ENCODE data around the gene SFXN1.
"Not testable (repeated sequence)": the region's sequence is repeated elsewhere in the genome, so short reads cannot be mapped to it uniquely, and the experiment has no call there.

Gene SFXN1

DNA sequence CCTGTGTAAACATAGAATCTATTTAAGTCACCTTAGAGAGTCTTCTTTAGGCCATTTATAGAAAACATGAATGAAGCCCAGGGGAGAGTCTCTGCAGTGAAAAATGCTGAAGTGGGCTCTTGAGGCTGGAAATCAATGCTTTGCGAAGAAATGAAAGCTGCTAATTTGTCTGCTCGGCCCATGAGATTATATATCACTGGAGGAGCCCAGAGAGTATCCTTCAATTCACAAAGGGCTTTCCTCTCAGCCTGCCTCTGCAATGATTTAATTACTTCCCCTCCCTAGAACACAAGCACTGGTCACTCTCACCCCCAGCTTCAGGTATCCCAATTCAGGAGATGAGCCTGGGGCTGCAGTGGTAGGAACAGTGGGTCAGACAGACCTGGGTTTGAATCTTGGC, 26.2 kb upstream of the SFXN1 start:
- Histone ChIP-seq H3K36me3 (ENCODE audit: control insufficient read depth, low read depth, low read length) (no peaks in the 10 kb centered on the region), H3K27me3 (ENCODE audit: control insufficient read depth, insufficient read depth, low read length) (peaks cover 13% of the 10 kb centered on the region)

DNA sequence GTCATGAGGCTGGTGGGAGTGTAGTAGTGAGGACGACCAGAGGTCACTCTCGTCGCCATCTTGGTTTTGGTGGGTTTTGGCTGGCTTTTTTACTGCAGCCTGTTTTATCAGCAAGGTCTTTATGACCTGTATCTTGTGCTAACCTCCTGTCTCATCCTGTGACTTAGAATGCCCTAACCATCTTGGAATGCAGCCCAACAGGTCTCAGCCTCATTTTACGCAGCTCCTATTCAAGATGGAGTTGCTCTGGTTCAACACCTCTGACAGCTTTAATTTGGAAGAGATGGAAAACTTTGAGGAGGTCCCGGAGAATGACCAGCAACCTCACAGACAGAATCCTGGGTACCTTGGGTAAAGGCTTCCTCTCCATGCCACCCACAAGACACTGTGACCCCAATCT, 24.0 kb upstream of the SFXN1 start:
- H3K4me1 ChIP-seq (ENCODE audit: control insufficient read depth, low read depth, low read length); H3K27ac ChIP-seq (ENCODE audit: low read length); H3K9me3 ChIP-seq (ENCODE audit: control insufficient read depth, low read depth, low read length); H3K36me3 ChIP-seq (ENCODE audit: control insufficient read depth, low read depth, low read length); H3K4me3 ChIP-seq (ENCODE audit: low read length); H3K9ac ChIP-seq (ENCODE audit: low read length); H3K27me3 ChIP-seq (ENCODE audit: control insufficient read depth, insufficient read depth, low read length): not testable (repeated sequence)

More for the DNA sequence above, 26.2 kb upstream of the SFXN1 start:
- Histone ChIP-seq H3K4me3 (ENCODE audit: low read length) (no peak overlapping the region), H3K9me3 (ENCODE audit: control insufficient read depth, low read depth, low read length) (no peaks in the 10 kb centered on the region), H3K27ac (ENCODE audit: low read length) (no peak overlapping the region), H3K4me1 (ENCODE audit: control insufficient read depth, low read depth, low read length) (peaks cover 14% of the 10 kb centered on the region), H3K9ac (ENCODE audit: low read length) (no peak overlapping the region)

DNA sequence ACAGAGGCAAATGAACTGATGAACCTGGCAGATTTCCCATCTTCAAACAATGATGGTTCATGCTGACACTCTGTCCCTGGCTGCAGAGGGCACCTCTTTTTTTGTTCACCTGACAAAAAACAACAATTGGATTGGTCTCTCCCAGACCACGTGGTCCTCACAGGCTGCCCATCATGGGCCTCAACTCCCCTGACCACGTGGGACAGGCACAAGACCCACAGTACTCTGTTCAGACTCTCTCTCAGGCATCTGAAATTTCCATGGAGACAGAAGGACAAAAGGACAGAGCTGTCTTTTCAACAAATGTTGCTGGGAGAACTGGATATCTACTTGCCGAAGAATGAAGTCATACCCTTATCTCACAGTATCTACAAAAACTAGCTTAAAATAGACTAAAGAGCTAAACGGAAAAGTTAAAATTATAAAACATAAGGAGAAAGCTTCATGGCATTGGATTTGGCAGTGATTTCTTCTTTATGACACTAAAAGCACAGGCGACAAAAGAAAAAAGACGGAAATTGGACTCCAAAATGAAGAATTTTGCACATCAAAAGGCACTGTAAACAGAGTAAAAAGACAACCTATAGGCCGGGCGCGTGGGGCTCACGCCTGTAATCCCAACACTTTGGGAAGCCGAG, 22.1 kb upstream of the SFXN1 start:
- Histone ChIP-seq H3K4me1 (ENCODE audit: control insufficient read depth, low read depth, low read length) (no peaks in the 10 kb centered on the region), H3K27me3 (ENCODE audit: control insufficient read depth, insufficient read depth, low read length) (no peaks in the 10 kb centered on the region), H3K4me3 (ENCODE audit: low read length) (no peak overlapping the region)

DNA sequence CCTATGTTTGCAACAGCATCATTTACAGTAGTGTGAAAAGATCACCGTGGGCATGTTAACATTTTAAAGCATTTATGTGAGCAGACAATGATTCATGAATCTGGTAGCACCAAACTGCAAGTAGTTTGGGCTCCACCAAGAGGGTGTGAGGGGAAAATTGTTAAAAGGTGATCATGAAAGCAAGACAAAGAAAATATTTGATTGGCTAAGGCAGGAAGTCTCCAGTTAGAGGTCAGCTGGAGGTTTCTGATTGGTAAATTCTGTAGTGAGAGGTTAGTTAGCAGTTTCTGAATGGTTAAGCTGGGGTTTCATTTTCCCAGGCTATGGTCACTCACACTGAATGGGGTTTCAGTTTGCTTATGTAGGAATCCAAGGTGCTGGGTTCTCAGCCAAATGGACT, 20.9 kb upstream of the SFXN1 start:
- no peaks in the 10 kb centered on the region for H3K9me3 ChIP-seq (ENCODE audit: control insufficient read depth, low read depth, low read length)
- H3K27me3 ChIP-seq (ENCODE audit: control insufficient read depth, insufficient read depth, low read length), result no peaks in the 10 kb centered on the region
- no peak overlapping the region for H3K4me3 ChIP-seq (ENCODE audit: low read length)
- H3K36me3 ChIP-seq (ENCODE audit: control insufficient read depth, low read depth, low read length), result no peaks in the 10 kb centered on the region
- no peak overlapping the region for H3K9ac ChIP-seq (ENCODE audit: low read length)
- no peaks in the 10 kb centered on the region for H3K4me1 ChIP-seq (ENCODE audit: control insufficient read depth, low read depth, low read length)
- no peak overlapping the region for H3K27ac ChIP-seq (ENCODE audit: low read length)

More for the DNA sequence above, 22.1 kb upstream of the SFXN1 start:
- Histone ChIP-seq H3K9ac (ENCODE audit: low read length) (no peak overlapping the region), H3K27ac (ENCODE audit: low read length) (no peak overlapping the region), H3K36me3 (ENCODE audit: control insufficient read depth, low read depth, low read length) (no peaks in the 10 kb centered on the region), H3K9me3 (ENCODE audit: control insufficient read depth, low read depth, low read length) (no peaks in the 10 kb centered on the region)

DNA sequence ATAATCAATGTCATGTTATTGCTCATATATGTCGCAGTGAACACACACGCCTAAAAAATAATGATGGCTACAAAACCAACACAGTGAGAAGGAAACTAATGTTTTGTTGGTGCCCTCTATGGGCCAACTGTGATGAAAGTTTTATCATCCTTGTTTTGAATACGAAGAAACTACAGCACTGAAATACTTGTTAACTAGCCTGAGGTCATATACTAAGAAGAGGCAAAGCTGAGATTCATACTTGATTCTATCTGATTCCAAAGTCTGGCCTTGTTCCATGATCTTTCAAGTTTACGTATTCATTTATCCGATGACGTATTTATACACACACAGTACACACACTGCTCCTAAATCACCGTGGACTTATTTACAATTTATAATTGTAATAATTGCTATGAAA, 18.2 kb upstream of the SFXN1 start:
- Histone ChIP-seq H3K36me3 (ENCODE audit: control insufficient read depth, low read depth, low read length) (no peaks in the 10 kb centered on the region), H3K9me3 (ENCODE audit: control insufficient read depth, low read depth, low read length) (no peaks in the 10 kb centered on the region), H3K9ac (ENCODE audit: low read length) (no peak overlapping the region), H3K4me1 (ENCODE audit: control insufficient read depth, low read depth, low read length) (no peaks in the 10 kb centered on the region), H3K27me3 (ENCODE audit: control insufficient read depth, insufficient read depth, low read length) (no peaks in the 10 kb centered on the region), H3K27ac (ENCODE audit: low read length) (no peak overlapping the region), H3K4me3 (ENCODE audit: low read length) (no peak overlapping the region)

DNA sequence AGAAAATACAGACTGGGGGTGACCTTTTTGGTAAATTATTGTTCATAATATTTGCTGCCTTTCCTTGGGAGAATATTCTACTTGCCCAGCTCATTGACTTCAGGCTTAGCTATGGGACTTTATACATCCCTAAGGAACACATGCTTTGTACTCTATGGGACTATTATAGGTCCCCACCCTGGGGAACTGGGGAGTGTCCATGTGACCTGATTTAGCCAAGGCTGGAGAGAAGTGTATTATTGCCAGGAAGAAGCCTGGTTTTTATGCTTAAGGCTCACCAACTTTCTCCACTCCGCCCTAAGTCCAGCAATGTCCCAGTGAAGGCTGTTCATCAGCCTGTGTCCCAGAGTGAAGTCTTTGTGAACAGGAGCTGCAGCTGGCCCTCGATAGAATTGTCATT, 17.8 kb upstream of the SFXN1 start:
- no peaks in the 10 kb centered on the region for H3K4me1 ChIP-seq (ENCODE audit: control insufficient read depth, low read depth, low read length)
- no peaks in the 10 kb centered on the region for H3K36me3 ChIP-seq (ENCODE audit: control insufficient read depth, low read depth, low read length)
- H3K9me3 ChIP-seq (ENCODE audit: control insufficient read depth, low read depth, low read length), result no peaks in the 10 kb centered on the region
- H3K27me3 ChIP-seq (ENCODE audit: control insufficient read depth, insufficient read depth, low read length), result no peaks in the 10 kb centered on the region
- no peak overlapping the region for H3K4me3 ChIP-seq (ENCODE audit: low read length)
- no peak overlapping the region for H3K27ac ChIP-seq (ENCODE audit: low read length)
- H3K9ac ChIP-seq (ENCODE audit: low read length), result no peak overlapping the region

DNA sequence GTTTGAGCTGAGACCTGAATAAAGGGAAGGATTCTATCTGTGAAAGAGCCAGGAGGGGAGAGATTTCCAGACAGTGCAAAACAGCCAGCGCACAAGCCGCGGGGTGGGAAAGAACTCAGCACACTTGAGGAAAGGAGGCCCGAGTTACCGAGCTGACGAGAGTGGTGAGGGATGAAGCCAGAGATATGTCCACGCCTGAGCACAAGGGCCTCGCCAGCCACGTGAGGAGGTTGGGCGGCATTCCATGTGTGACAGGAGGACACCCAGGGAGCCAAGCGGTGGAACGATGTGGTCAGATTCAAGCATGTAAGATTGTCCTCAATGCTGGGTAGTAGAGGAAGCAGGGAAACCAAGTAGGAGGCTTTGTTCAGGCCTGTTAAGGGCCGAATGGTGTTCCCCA, 17.0 kb upstream of the SFXN1 start:
- Histone ChIP-seq H3K9ac (ENCODE audit: low read length) (no peak overlapping the region), H3K27ac (ENCODE audit: low read length) (no peak overlapping the region), H3K4me3 (ENCODE audit: low read length) (no peak overlapping the region), H3K4me1 (ENCODE audit: control insufficient read depth, low read depth, low read length) (no peaks in the 10 kb centered on the region), H3K27me3 (ENCODE audit: control insufficient read depth, insufficient read depth, low read length) (no peaks in the 10 kb centered on the region), H3K9me3 (ENCODE audit: control insufficient read depth, low read depth, low read length) (no peaks in the 10 kb centered on the region), H3K36me3 (ENCODE audit: control insufficient read depth, low read depth, low read length) (no peaks in the 10 kb centered on the region)

DNA sequence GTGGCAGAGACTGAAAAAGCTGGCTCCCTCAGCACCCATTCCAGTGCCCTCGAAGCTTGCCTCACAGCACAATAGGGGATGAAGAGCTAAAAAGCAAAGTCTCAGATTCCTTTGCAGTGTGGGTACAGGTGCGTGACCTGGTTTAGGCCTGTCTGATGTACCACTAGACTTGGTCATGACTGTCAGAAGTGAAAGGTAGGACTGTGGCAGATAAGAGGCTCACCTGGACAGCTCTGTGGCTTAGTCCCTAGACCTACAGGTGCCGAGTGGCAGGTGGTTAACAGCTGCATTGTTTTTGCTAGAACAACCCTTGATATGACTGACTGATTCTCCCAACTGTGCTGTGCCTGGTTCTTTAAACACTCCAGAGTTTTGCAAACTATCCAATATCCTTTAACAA, 14.7 kb upstream of the SFXN1 start:
- H3K27ac ChIP-seq (ENCODE audit: low read length), result no peak overlapping the region
- no peaks in the 10 kb centered on the region for H3K36me3 ChIP-seq (ENCODE audit: control insufficient read depth, low read depth, low read length)

DNA sequence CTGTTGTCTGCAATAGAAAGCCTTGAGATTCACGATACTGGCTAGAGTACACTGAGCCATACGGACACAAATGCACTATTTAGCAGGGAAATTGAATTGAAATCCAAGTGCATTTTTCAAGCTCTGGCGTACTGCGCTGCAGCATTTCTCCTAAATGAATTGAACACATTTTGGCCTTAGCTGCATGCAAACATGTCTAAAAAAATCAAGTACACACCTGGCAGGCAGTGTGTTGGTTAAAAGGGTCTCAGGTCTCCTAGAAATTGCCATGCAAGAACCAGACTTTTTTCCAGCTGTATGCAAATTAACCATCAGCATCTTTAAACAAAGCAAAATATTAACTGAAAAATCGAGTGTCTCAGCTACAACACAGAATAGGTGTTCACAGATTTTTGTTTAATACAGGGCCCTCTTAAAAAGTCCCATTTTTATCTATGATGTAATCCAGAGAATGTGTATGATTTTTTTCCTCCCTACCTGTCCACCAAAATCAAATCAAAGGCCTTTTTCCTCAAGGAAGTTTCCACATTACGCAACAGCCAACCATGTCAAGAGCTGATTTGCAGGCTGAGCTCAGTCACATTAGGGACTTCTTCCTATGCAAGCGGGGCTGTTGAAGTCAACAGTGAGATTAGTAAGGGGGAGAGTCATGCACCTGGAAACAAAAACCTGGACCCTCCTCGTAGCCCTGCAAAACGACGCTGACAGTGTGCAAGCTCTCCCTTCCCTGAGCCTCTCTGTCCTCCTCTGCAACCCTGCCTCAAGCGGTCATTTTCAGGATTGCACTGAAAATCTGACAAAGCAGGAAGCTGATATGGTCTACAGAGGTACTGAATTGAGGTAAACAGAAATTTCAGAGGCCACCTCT, 14.1 kb upstream of the SFXN1 start:
- H3K36me3 ChIP-seq (ENCODE audit: control insufficient read depth, low read depth, low read length), result no peaks in the 10 kb centered on the region
- H3K9ac ChIP-seq (ENCODE audit: low read length), result no peak overlapping the region
- H3K4me3 ChIP-seq (ENCODE audit: low read length), result no peak overlapping the region
- H3K9me3 ChIP-seq (ENCODE audit: control insufficient read depth, low read depth, low read length), result no peaks in the 10 kb centered on the region
- no peak overlapping the region for H3K27ac ChIP-seq (ENCODE audit: low read length)
- H3K27me3 ChIP-seq (ENCODE audit: control insufficient read depth, insufficient read depth, low read length), result no peaks in the 10 kb centered on the region
- no peaks in the 10 kb centered on the region for H3K4me1 ChIP-seq (ENCODE audit: control insufficient read depth, low read depth, low read length)

More for the DNA sequence above, 14.7 kb upstream of the SFXN1 start:
- no peaks in the 10 kb centered on the region for H3K4me1 ChIP-seq (ENCODE audit: control insufficient read depth, low read depth, low read length)
- no peaks in the 10 kb centered on the region for H3K9me3 ChIP-seq (ENCODE audit: control insufficient read depth, low read depth, low read length)
- no peak overlapping the region for H3K4me3 ChIP-seq (ENCODE audit: low read length)
- no peak overlapping the region for H3K9ac ChIP-seq (ENCODE audit: low read length)
- H3K27me3 ChIP-seq (ENCODE audit: control insufficient read depth, insufficient read depth, low read length), result no peaks in the 10 kb centered on the region

DNA sequence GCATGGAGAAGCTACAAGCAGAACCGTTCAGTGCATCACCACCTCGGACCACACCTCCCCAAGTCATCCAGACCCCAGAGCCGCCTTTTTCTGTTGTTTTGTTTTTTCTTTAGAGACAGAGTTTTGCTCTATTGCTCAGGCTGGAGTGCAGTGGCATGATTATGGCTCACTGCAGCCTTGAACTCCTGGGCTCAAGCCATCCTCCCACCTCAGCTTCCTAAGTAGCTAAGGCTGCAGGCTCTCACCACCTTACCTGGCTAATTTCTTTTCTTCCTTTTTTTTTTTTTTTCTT, 13.5 kb upstream of the SFXN1 start:
- Histone ChIP-seq H3K4me1 (ENCODE audit: control insufficient read depth, low read depth, low read length) (no peaks in the 10 kb centered on the region), H3K27me3 (ENCODE audit: control insufficient read depth, insufficient read depth, low read length) (no peaks in the 10 kb centered on the region), H3K9ac (ENCODE audit: low read length) (no peak overlapping the region), H3K27ac (ENCODE audit: low read length) (no peak overlapping the region), H3K36me3 (ENCODE audit: control insufficient read depth, low read depth, low read length) (no peaks in the 10 kb centered on the region), H3K9me3 (ENCODE audit: control insufficient read depth, low read depth, low read length) (no peaks in the 10 kb centered on the region), H3K4me3 (ENCODE audit: low read length) (no peak overlapping the region)

DNA sequence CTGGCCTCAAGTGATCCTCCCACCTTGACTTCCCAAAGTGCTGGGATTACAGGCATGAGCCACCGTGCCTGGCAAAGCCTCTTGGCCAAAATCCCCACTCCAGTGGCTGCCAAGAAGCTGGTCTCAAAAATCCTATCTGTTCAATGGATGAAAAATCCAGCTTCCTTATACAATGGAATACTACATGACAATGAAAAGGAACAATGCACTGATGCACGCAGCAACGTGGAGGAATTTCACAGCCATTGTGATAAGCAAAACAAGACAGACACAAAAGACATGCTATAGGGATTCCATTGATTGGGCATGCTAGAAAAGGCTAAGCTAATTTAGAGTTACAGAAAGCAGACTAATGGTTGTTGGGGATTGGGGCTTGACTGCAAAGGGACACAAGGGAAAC, 13.1 kb upstream of the SFXN1 start:
- Histone ChIP-seq H3K27ac (ENCODE audit: low read length) (no peak overlapping the region), H3K36me3 (ENCODE audit: control insufficient read depth, low read depth, low read length) (no peaks in the 10 kb centered on the region), H3K9me3 (ENCODE audit: control insufficient read depth, low read depth, low read length) (no peaks in the 10 kb centered on the region), H3K4me1 (ENCODE audit: control insufficient read depth, low read depth, low read length) (no peaks in the 10 kb centered on the region), H3K9ac (ENCODE audit: low read length) (no peak overlapping the region), H3K4me3 (ENCODE audit: low read length) (no peak overlapping the region), H3K27me3 (ENCODE audit: control insufficient read depth, insufficient read depth, low read length) (no peaks in the 10 kb centered on the region)

DNA sequence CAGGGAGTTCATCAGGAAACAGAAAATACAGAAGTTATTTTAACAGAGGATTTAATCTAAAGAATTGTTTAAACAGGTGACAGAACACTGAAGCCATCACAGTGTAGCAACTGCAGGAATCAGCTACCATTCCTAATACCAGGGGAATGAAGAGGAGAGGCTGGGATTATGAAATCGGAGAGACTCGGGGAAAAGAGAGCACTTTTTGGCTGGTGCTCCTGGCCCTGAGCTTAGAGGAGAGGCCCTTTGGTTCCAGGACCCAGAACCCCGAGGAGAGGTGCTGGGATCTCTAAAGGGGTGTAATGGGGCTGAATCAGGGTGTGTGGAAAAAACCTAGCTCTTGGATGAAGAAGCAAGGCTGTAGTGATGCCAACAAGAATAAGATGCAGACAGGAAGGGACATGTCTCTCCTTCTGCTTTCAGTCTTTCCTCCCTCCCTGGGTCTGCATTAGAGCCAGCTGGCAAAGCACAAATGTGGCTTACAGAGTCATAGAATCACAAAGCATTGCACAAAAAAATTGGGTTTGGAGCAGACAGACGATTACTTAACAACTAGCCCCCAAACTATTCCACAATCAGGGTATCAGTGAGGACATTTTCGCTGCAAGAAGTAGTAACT, 11.6 kb upstream of the SFXN1 start:
- Histone ChIP-seq H3K27ac (ENCODE audit: low read length) (no peak overlapping the region), H3K4me1 (ENCODE audit: control insufficient read depth, low read depth, low read length) (no peaks in the 10 kb centered on the region), H3K9me3 (ENCODE audit: control insufficient read depth, low read depth, low read length) (no peaks in the 10 kb centered on the region), H3K27me3 (ENCODE audit: control insufficient read depth, insufficient read depth, low read length) (no peaks in the 10 kb centered on the region), H3K9ac (ENCODE audit: low read length) (no peak overlapping the region), H3K4me3 (ENCODE audit: low read length) (no peak overlapping the region), H3K36me3 (ENCODE audit: control insufficient read depth, low read depth, low read length) (no peaks in the 10 kb centered on the region)

Data from iPS-18a (cell line).